GDM1 (cell line): ENCODE results near the gene GPR137.

Experiments used
- DNase-seq: peaks from one replicate; lab custom pipeline; 2025; lab: John Stamatoyannopoulos, UW

The GPR137 gene

GRCh38 chr11:64286801-64287159, 1.1 kb downstream of the GPR137 start:
- no peak for DNase-seq

GRCh38 chr11:64287676-64288352, 2.2 kb downstream of the GPR137 start:
- DNase-seq = no peak

GRCh38 chr11:64288353-64288750, 2.7 kb downstream of the GPR137 start:
- DNase-seq = no peak

GRCh38 chr11:64289002-64289564, 3.4 kb downstream of the GPR137 start:
- no peak for DNase-seq

- no peak for DNase-seq
Observed at GRCh38 chr11:64290352-64291261, 5.0 kb downstream of the GPR137 start.

- no peak for DNase-seq
Observed at GRCh38 chr11:64291262-64291751, 5.7 kb downstream of the GPR137 start, which contains the start of gene KCNK4. KCNK4 (plus strand) TSS chr11:64291302; CDS start chr11:64293019, 1,717 bp downstream.

GRCh38 chr11:64291752-64292459, 6.3 kb downstream of the GPR137 start:
- no peak for DNase-seq

GRCh38 chr11:64292460-64293254, 7.0 kb downstream of the GPR137 start:
- no peak for DNase-seq

- no peak for DNase-seq
Observed at GRCh38 chr11:64294774-64295173, 9.1 kb downstream of the GPR137 start.

- DNase-seq = no peak
Observed at GRCh38 chr11:64295760-64296159, 10.1 kb downstream of the GPR137 start.

GRCh38 chr11:64296236-64296635, 10.6 kb downstream of the GPR137 start:
- no peak for DNase-seq

GRCh38 chr11:64296830-64297698, 11.4 kb downstream of the GPR137 start:
- DNase-seq = no peak

- no peak for DNase-seq
Observed at GRCh38 chr11:64297699-64298358, 12.2 kb downstream of the GPR137 start.

GRCh38 chr11:64298966-64299846, 13.6 kb downstream of the GPR137 start:
- DNase-seq = no peak

GRCh38 chr11:64299847-64300648, 14.4 kb downstream of the GPR137 start, which contains the start of gene CATSPERZ:
CATSPERZ (plus strand) TSS chr11:64300358; CDS start chr11:64300411, 53 bp downstream.
- no peak for DNase-seq

GRCh38 chr11:64303109-64304031, 17.7 kb downstream of the GPR137 start:
- no peak for DNase-seq

GRCh38 chr11:64304032-64304315, 18.3 kb downstream of the GPR137 start:
- no peak for DNase-seq
